SK-N-SH (cell line): ENCODE data around the gene HP. TPM values are rescaled to one million over a fixed set of nuclear protein-coding genes. Genes with fewer than 3 reads are reported as not detected.

ENCODE experiments used
- CTCF ChIA-PET: fragments of 300-600, 350-600 bp; formaldehyde crosslinking; extraction: SDS; loops from one replicate; lab custom pipeline; 2021; lab: Yijun Ruan, JAX
- POLR2A ChIA-PET: fragments of 350-600 bp; sonication (Branson Sonifier 250); formaldehyde crosslinking; extraction: SDS; loops from one replicate; lab custom pipeline; 2020; ENCODE audit warnings: antibody characterized with exemption, inconsistent platforms; lab: Yijun Ruan, JAX
- DNase-seq: peaks from one replicate; pipeline ENCODE4 v3.0.0; 2012
- H2AFZ ChIP-seq: fragments of 200-600 bp; sonication (generic); 2 replicates; pipeline ENCODE4 v1.8.1; 2016; ENCODE audit warnings: antibody characterized with exemption, mild to moderate bottlenecking, low read depth
- H3F3A ChIP-seq: fragments of 200-600 bp; sonication (generic); replicated peaks from 2 replicates; pipeline ENCODE3; 2016; ENCODE audit warnings: antibody characterized with exemption, mild to moderate bottlenecking; ENCODE audit not compliant: insufficient read depth
- H3K27ac ChIP-seq, 2 experiments: fragments of 200-500 bp in 1 of 2; fragments of 200-600 bp in 1 of 2; sonication (Bioruptor generic) in 1 of 2; sonication (generic), shearing (Covaris generic) in 1 of 2; 2 replicates each; pipeline versions ENCODE4 v1.5.1 to v1.6.1; 2014 to 2016; ENCODE audit warnings: low read depth in 2 of 2, inconsistent platforms in 1 of 2, low read length in 1 of 2, mild to moderate bottlenecking in 1 of 2, mixed read lengths in 1 of 2
- H3K27me3 ChIP-seq: fragments of 200-600 bp; sonication (generic), shearing (Covaris generic); 2 replicates; pipeline ENCODE4 v1.6.1; 2016; ENCODE audit warnings: mixed run types; ENCODE audit not compliant: insufficient read depth
- H3K36me3 ChIP-seq, 2 experiments: fragments of 200-500 bp in 1 of 2; fragments of 200-600 bp in 1 of 2; sonication (Bioruptor generic) in 1 of 2; sonication (generic) in 1 of 2; replicated peaks in 1 of 2; 2 replicates each; pipeline versions ENCODE3 to v1.5.1; 2014 to 2016; ENCODE audit warnings: low read length in 1 of 2, mild to moderate bottlenecking in 1 of 2; ENCODE audit not compliant: insufficient read depth in 2 of 2, control insufficient read depth in 1 of 2
- H3K4me1 ChIP-seq, 2 experiments: fragments of 200-500 bp in 1 of 2; fragments of 200-600 bp in 1 of 2; sonication (Bioruptor generic) in 1 of 2; sonication (generic), shearing (Covaris generic) in 1 of 2; 2 replicates each; pipeline versions ENCODE4 v1.5.1 to v1.6.1; 2014 to 2016; ENCODE audit warnings: low read depth in 1 of 2, low read length in 1 of 2, mixed run types in 1 of 2; ENCODE audit not compliant: insufficient read depth in 2 of 2, control insufficient read depth in 1 of 2
- H3K4me2 ChIP-seq: fragments of 200-600 bp; sonication (generic), shearing (Covaris generic); 2 replicates; pipeline ENCODE4 v1.6.1; 2017; ENCODE audit warnings: mixed run types
- H3K4me3 ChIP-seq, 2 experiments: fragments of 200-500 bp in 1 of 2; fragments of 200-600 bp in 1 of 2; sonication (Bioruptor generic) in 1 of 2; sonication (generic), shearing (Covaris generic) in 1 of 2; 2 replicates each; pipeline versions ENCODE4 v1.5.1 to v1.8.1; 2014 to 2016; ENCODE audit warnings: low read depth in 2 of 2, inconsistent platforms in 1 of 2, low read length in 1 of 2, mild to moderate bottlenecking in 1 of 2, mixed read lengths in 1 of 2, moderate library complexity in 1 of 2
- H3K79me2 ChIP-seq: fragments of 200-600 bp; sonication (generic); 2 replicates; pipeline ENCODE4 v1.8.1; 2017; ENCODE audit warnings: mild to moderate bottlenecking; ENCODE audit not compliant: insufficient read depth
- H3K9ac ChIP-seq: fragments of 200-600 bp; sonication (generic); 2 replicates; pipeline ENCODE4 v1.6.1; 2017; ENCODE audit warnings: mixed run types
- H3K9me2 ChIP-seq: fragments of 200-600 bp; sonication (generic); 2 replicates; pipeline ENCODE4 v1.6.1; 2017; ENCODE audit warnings: mixed run types
- H3K9me3 ChIP-seq: fragments of 200-600 bp; sonication (generic); 2 replicates; pipeline ENCODE4 v1.6.1; 2017; ENCODE audit warnings: mixed run types, mild to moderate bottlenecking, moderate library complexity
- H4K20me1 ChIP-seq: fragments of 200-600 bp; sonication (generic); 2 replicates; pipeline ENCODE4 v1.6.1; 2017; ENCODE audit warnings: mild to moderate bottlenecking, mixed run types; ENCODE audit not compliant: insufficient read depth
- CHD2 ChIP-seq: fragments of 150-350 bp; IDR thresholded peaks from 2 replicates; pipeline ENCODE4 v1.6.1; 2018; ENCODE audit warnings: low read length; ENCODE audit not compliant: partially characterized antibody
- ELF1 ChIP-seq: IDR thresholded peaks from 2 replicates; pipeline ENCODE4 v1.4.0; 2012
- EZH2phosphoT487 ChIP-seq: fragments of 200-600 bp; sonication (generic); IDR thresholded peaks from 2 replicates; pipeline ENCODE4 v1.6.1; 2017; ENCODE audit warnings: low read depth, mixed run types, mild to moderate bottlenecking, antibody characterized with exemption, moderate library complexity, borderline replicate concordance
- FOSL2 ChIP-seq: IDR thresholded peaks from 2 replicates; pipeline ENCODE4 v1.4.0; 2012; ENCODE audit warnings: low read depth, mild to moderate bottlenecking, moderate library complexity, borderline replicate concordance
- GABPA ChIP-seq: IDR thresholded peaks from 2 replicates; pipeline ENCODE4 v1.4.0; 2012; ENCODE audit warnings: low read depth, mild to moderate bottlenecking
- MEF2A ChIP-seq: IDR thresholded peaks from 2 replicates; pipeline ENCODE4 v1.4.0; 2012; ENCODE audit warnings: low read depth, borderline replicate concordance
- PBX3 ChIP-seq: IDR thresholded peaks from 2 replicates; pipeline ENCODE4; 2012
- POLR2AphosphoS5 ChIP-seq: IDR thresholded peaks from 2 replicates; pipeline ENCODE4 v1.6.1; 2012; ENCODE audit warnings: low read depth, low read length
- RAD21 ChIP-seq: IDR thresholded peaks from 2 replicates; pipeline ENCODE4 v1.6.1; 2012; ENCODE audit warnings: mild to moderate bottlenecking, low read length
- SMC3 ChIP-seq: IDR thresholded peaks from 2 replicates; pipeline ENCODE4 v1.6.1; 2012; ENCODE audit warnings: low read depth, low read length, improper control_type of control experiment
- TCF12 ChIP-seq: IDR thresholded peaks from 2 replicates; pipeline ENCODE4 v1.4.0; 2012
- ZBTB33 ChIP-seq: IDR thresholded peaks from 2 replicates; pipeline ENCODE4 v1.4.0; 2012; ENCODE audit warnings: low read depth, borderline replicate concordance
- WGBS: methylation state at CpG from one replicate; pipeline ENCODE4 v1.1.6; 2017; ENCODE audit warnings: low lambda C conversion rate; 5-methylcytosine and 5-hydroxymethylcytosine counted together
- polyA plus RNA-seq, 3 experiments: library from polyadenylated mRNA; depleted of rRNA; stranded (reverse); fragments of >200 nt; gene quantifications; 2 replicates each; pipeline ENCODE4 v1.2.3, GENCODE V29; 2012
- TF ChIP-seq, protein P1 (sequence below): IDR thresholded peaks from 2 replicates; pipeline ENCODE4 v1.4.0; 2012; ENCODE audit warnings: low read depth
- TF ChIP-seq, protein P2 (sequence below): IDR thresholded peaks from 2 replicates; pipeline ENCODE4 v1.6.1; 2012; ENCODE audit warnings: mild to moderate bottlenecking, low read depth, low read length, moderate library complexity
- TF ChIP-seq, protein P3 (sequence below): fragments of 150-350 bp; IDR thresholded peaks from 2 replicates; pipeline ENCODE4 v1.6.1; 2016; ENCODE audit warnings: mild to moderate bottlenecking, low read depth, low read length

Gene HP
- polyA plus RNA-seq, 1 of the 3 experiments (the other 2 are of a cell fraction), result not detected

DNA sequence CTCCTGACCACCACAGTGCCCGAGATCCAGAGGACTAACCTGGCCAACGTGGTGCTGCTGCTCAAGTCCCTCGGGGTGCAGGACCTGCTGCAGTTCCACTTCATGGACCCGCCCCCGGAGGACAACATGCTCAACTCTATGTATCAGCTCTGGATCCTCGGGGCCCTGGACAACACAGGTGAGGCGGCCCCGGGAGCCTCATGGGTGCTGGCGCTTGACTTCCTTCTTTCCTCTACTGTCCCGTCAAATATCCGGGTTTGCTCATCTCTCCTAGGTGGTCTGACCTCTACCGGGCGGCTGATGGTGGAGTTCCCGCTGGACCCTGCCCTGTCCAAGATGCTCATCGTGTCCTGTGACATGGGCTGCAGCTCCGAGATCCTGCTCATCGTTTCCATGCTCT lies 53.1 kb downstream of the HP start:
- H3K36me3 ChIP-seq, result peaks cover 28 to 99% of the 10 kb centered on the region in 2 experiments
- no peaks in the 10 kb centered on the region for H3K9me3 ChIP-seq
- no peak overlapping the region for H3K9ac ChIP-seq
- ChIA-PET POLR2A (no interaction called here), CTCF (interaction anchor here (1.0 kb wide), 1 partner anchor 1772 kb away, joined by 3 read pairs; no protein-coding TSS in a partner anchor)
- DNase-seq, result no peak
- no peak overlapping the region for H3K4me2 ChIP-seq
- H2AFZ ChIP-seq, result no peak overlapping the region
- H4K20me1 ChIP-seq, result no peaks in the 10 kb centered on the region
- 98% methylated on average over 7 of the region's 17 CpGs for WGBS
- no peaks in the 10 kb centered on the region for H3F3A ChIP-seq
- H3K4me1 ChIP-seq, result no peaks in the 10 kb centered on the region
- H3K27ac ChIP-seq, result no peak overlapping the region
- TF ChIP-seq FOSL2 (no peak), TCF12 (no peak), MEF2A (no peak), GABPA (no peak), POLR2AphosphoS5 (no peak), PBX3 (no peak), CHD2 (no peak), ELF1 (no peak)
- TF ChIP-seq, protein P1, sequence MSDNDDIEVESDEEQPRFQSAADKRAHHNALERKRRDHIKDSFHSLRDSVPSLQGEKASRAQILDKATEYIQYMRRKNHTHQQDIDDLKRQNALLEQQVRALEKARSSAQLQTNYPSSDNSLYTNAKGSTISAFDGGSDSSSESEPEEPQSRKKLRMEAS, result no peak
- H3K27me3 ChIP-seq, result no peaks in the 10 kb centered on the region
- no peak overlapping the region for H3K4me3 ChIP-seq
- H3K79me2 ChIP-seq, result no peaks in the 10 kb centered on the region
- no peaks in the 10 kb centered on the region for H3K9me2 ChIP-seq

- CTCF ChIA-PET, result interaction anchor here (1.3 kb wide), 1 partner anchor 9 kb away, joined by 3 read pairs; no protein-coding TSS in a partner anchor
- H3K9ac ChIP-seq, result no peak overlapping the region
Observed at GRCh38 chr16:72108353-72109102, 54.2 kb downstream of the HP start.

More at GRCh38 chr16:72108353-72109102, 54.2 kb downstream of the HP start:
- TF ChIP-seq FOSL2, result no peak
- TF ChIP-seq EZH2phosphoT487, result no peak
- TF ChIP-seq SMC3, result no peak
- no peak for TF ChIP-seq RAD21
- TF ChIP-seq, protein P2, sequence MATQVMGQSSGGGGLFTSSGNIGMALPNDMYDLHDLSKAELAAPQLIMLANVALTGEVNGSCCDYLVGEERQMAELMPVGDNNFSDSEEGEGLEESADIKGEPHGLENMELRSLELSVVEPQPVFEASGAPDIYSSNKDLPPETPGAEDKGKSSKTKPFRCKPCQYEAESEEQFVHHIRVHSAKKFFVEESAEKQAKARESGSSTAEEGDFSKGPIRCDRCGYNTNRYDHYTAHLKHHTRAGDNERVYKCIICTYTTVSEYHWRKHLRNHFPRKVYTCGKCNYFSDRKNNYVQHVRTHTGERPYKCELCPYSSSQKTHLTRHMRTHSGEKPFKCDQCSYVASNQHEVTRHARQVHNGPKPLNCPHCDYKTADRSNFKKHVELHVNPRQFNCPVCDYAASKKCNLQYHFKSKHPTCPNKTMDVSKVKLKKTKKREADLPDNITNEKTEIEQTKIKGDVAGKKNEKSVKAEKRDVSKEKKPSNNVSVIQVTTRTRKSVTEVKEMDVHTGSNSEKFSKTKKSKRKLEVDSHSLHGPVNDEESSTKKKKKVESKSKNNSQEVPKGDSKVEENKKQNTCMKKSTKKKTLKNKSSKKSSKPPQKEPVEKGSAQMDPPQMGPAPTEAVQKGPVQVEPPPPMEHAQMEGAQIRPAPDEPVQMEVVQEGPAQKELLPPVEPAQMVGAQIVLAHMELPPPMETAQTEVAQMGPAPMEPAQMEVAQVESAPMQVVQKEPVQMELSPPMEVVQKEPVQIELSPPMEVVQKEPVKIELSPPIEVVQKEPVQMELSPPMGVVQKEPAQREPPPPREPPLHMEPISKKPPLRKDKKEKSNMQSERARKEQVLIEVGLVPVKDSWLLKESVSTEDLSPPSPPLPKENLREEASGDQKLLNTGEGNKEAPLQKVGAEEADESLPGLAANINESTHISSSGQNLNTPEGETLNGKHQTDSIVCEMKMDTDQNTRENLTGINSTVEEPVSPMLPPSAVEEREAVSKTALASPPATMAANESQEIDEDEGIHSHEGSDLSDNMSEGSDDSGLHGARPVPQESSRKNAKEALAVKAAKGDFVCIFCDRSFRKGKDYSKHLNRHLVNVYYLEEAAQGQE, result no peak
- no peak for TF ChIP-seq ZBTB33
- no peak for TF ChIP-seq MEF2A
- no peak for TF ChIP-seq CHD2
- TF ChIP-seq, protein P1, result no peak
- TF ChIP-seq, protein P3, sequence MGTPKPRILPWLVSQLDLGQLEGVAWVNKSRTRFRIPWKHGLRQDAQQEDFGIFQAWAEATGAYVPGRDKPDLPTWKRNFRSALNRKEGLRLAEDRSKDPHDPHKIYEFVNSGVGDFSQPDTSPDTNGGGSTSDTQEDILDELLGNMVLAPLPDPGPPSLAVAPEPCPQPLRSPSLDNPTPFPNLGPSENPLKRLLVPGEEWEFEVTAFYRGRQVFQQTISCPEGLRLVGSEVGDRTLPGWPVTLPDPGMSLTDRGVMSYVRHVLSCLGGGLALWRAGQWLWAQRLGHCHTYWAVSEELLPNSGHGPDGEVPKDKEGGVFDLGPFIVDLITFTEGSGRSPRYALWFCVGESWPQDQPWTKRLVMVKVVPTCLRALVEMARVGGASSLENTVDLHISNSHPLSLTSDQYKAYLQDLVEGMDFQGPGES, result no peak
- H3K36me3 ChIP-seq, result peaks cover 28 to 93% of the 10 kb centered on the region in 2 experiments
- POLR2A ChIA-PET, result no interaction called here
- H3K79me2 ChIP-seq, result no peaks in the 10 kb centered on the region
- DNase-seq, result no peak
- H3K27ac ChIP-seq, result no peak overlapping the region
- H3K4me2 ChIP-seq, result no peak overlapping the region
- no peaks in the 10 kb centered on the region for H3K4me1 ChIP-seq
- no peak overlapping the region for H2AFZ ChIP-seq
- H3K4me3 ChIP-seq, result no peak overlapping the region
- H3K9me2 ChIP-seq, result no peaks in the 10 kb centered on the region
- H4K20me1 ChIP-seq, result no peaks in the 10 kb centered on the region
- no peaks in the 10 kb centered on the region for H3F3A ChIP-seq
- H3K9me3 ChIP-seq, result no peaks in the 10 kb centered on the region
- no peaks in the 10 kb centered on the region for H3K27me3 ChIP-seq
- WGBS, result 91% methylated on average over 15 of the region's 16 CpGs
